HG02588 (cell line): ENCODE data around the gene ELFN1.

Source experiments
- ATAC-seq: cut with Tn5 transposase; IDR thresholded peaks from one replicate; pipeline ENCODE4 v1.9.1; 2021; ENCODE audit warnings: mild to moderate bottlenecking, moderate library complexity; ENCODE audit not compliant: unreplicated experiment

The ELFN1 gene

GRCh38 chr7:1723254-1723653 lies 53.2 kb downstream of the ELFN1 start:
- ATAC-seq = no peak

- no peak for ATAC-seq
Observed at GRCh38 chr7:1724118-1724910, 54.2 kb downstream of the ELFN1 start.

- no peak for ATAC-seq
Observed at GRCh38 chr7:1725199-1725690, 55.2 kb downstream of the ELFN1 start.

GRCh38 chr7:1725766-1726630 lies 55.9 kb downstream of the ELFN1 start:
- ATAC-seq = no peak

- no peak for ATAC-seq
Observed at GRCh38 chr7:1727079-1727478, 57.0 kb downstream of the ELFN1 start.

GRCh38 chr7:1727812-1728570 lies 57.9 kb downstream of the ELFN1 start:
- no peak for ATAC-seq

- ATAC-seq = no peak
Observed at GRCh38 chr7:1729183-1729582, 59.1 kb downstream of the ELFN1 start.

- no peak for ATAC-seq
Observed at GRCh38 chr7:1729773-1730172, 59.7 kb downstream of the ELFN1 start.

GRCh38 chr7:1732072-1732471 lies 62.0 kb downstream of the ELFN1 start:
- no peak for ATAC-seq

GRCh38 chr7:1732645-1733044 lies 62.6 kb downstream of the ELFN1 start:
- no peak for ATAC-seq

- no peak for ATAC-seq
Observed at GRCh38 chr7:1733206-1733907, 63.3 kb downstream of the ELFN1 start.

- ATAC-seq = no peak
Observed at GRCh38 chr7:1733908-1734730, 64.0 kb downstream of the ELFN1 start.

GRCh38 chr7:1735262-1735661 lies 65.2 kb downstream of the ELFN1 start:
- no peak for ATAC-seq

- ATAC-seq = no peak
Observed at GRCh38 chr7:1735806-1736483, 65.9 kb downstream of the ELFN1 start.

GRCh38 chr7:1736484-1736817 lies 66.4 kb downstream of the ELFN1 start:
- ATAC-seq = no peak

- ATAC-seq = no peak
Observed at GRCh38 chr7:1736830-1737229, 66.8 kb downstream of the ELFN1 start.

- ATAC-seq = no peak
Observed at GRCh38 chr7:1737523-1737922, 67.4 kb downstream of the ELFN1 start.

- no peak for ATAC-seq
Observed at GRCh38 chr7:1737956-1738355, 67.9 kb downstream of the ELFN1 start.

- no peak for ATAC-seq
Observed at GRCh38 chr7:1738511-1738910, 68.4 kb downstream of the ELFN1 start.
